ENCODE results near the gene PVALB.

Gene PVALB

GRCh38 chr22:36770513-36771231 lies 46.2 kb downstream of the PVALB start:
- Histone ChIP-seq H3K4me3 (ENCODE audit: low read length) (no peak overlapping the region), H3K4me1 (ENCODE audit: low read length) (peaks cover 6% of the 10 kb centered on the region; the same call in 1 of the 2 replicates), H3K36me3 (replicated peaks; ENCODE audit: insufficient read depth, low read length) (no peaks in the 10 kb centered on the region), H3K9ac (ENCODE audit: low read length) (no peak overlapping the region), H3K27me3 (replicated peaks; ENCODE audit: insufficient read depth, low read length) (no peaks in the 10 kb centered on the region), H3K27ac (ENCODE audit: low read length) (no peak overlapping the region), H3K9me2 (replicated peaks; ENCODE audit: insufficient read depth, low read length) (no peaks in the 10 kb centered on the region), H3K79me2 (ENCODE audit: low read length) (no peaks in the 10 kb centered on the region; the same call in 1 of the 2 replicates), H2AFZ (ENCODE audit: low read length) (no peak overlapping the region), H4K20me1 (ENCODE audit: insufficient read depth, low read length) (no peaks in the 10 kb centered on the region), H3K9me3 (replicated peaks; ENCODE audit: insufficient read depth, low read length) (no peaks in the 10 kb centered on the region), H3F3A (ENCODE audit: insufficient read depth, low read length) (no peaks in the 10 kb centered on the region), H3K4me2 (ENCODE audit: low read depth, low read length) (no peak overlapping the region)
- no peak for DNase-seq
- TF ChIP-seq CTCF (IDR thresholded peaks at IDR 0.05; ENCODE audit: low read length) (no peak), EZH2 (optimal IDR thresholded peaks at IDR 0.05; ENCODE audit: low read depth, low read length) (no peak), EZH2phosphoT487 (IDR thresholded peaks at IDR 0.05; ENCODE audit: low read length) (no peak)

GRCh38 chr22:36769541-36770512 lies 47.0 kb downstream of the PVALB start:
- Histone ChIP-seq H3K9ac (ENCODE audit: low read length) (no peak overlapping the region), H3K9me2 (replicated peaks; ENCODE audit: insufficient read depth, low read length) (no peaks in the 10 kb centered on the region), H3F3A (ENCODE audit: insufficient read depth, low read length) (no peaks in the 10 kb centered on the region), H3K4me1 (ENCODE audit: low read length) (peaks cover 1% of the 10 kb centered on the region; the same call in 1 of the 2 replicates), H3K36me3 (replicated peaks; ENCODE audit: insufficient read depth, low read length) (no peaks in the 10 kb centered on the region), H2AFZ (ENCODE audit: low read length) (no peak overlapping the region), H3K4me3 (ENCODE audit: low read length) (no peak overlapping the region), H3K27ac (ENCODE audit: low read length) (no peak overlapping the region), H3K27me3 (replicated peaks; ENCODE audit: insufficient read depth, low read length) (no peaks in the 10 kb centered on the region), H3K9me3 (replicated peaks; ENCODE audit: insufficient read depth, low read length) (no peaks in the 10 kb centered on the region), H4K20me1 (ENCODE audit: insufficient read depth, low read length) (no peaks in the 10 kb centered on the region), H3K4me2 (ENCODE audit: low read depth, low read length) (no peak overlapping the region), H3K79me2 (ENCODE audit: low read length) (no peaks in the 10 kb centered on the region)
- TF ChIP-seq EZH2 (optimal IDR thresholded peaks at IDR 0.05; ENCODE audit: low read depth, low read length) (no peak), EZH2phosphoT487 (IDR thresholded peaks at IDR 0.05; ENCODE audit: low read length) (no peak), CTCF (IDR thresholded peaks at IDR 0.05; ENCODE audit: low read length) (no peak)
- DNase-seq, result no peak

GRCh38 chr22:36768616-36769015 lies 48.2 kb downstream of the PVALB start:
- no peak overlapping the region for H2AFZ ChIP-seq (ENCODE audit: low read length)
- H3F3A ChIP-seq (ENCODE audit: insufficient read depth, low read length), result no peaks in the 10 kb centered on the region
- no peak for DNase-seq
- H3K9me2 ChIP-seq (replicated peaks; ENCODE audit: insufficient read depth, low read length), result no peaks in the 10 kb centered on the region
- H3K4me2 ChIP-seq (ENCODE audit: low read depth, low read length), result no peak overlapping the region
- H3K4me3 ChIP-seq (ENCODE audit: low read length), result no peak overlapping the region
- H4K20me1 ChIP-seq (ENCODE audit: insufficient read depth, low read length), result no peaks in the 10 kb centered on the region
- TF ChIP-seq EZH2 (optimal IDR thresholded peaks at IDR 0.05; ENCODE audit: low read depth, low read length), result no peak
- TF ChIP-seq CTCF (IDR thresholded peaks at IDR 0.05; ENCODE audit: low read length), result no peak
- no peak for TF ChIP-seq EZH2phosphoT487 (IDR thresholded peaks at IDR 0.05; ENCODE audit: low read length)
- H3K27ac ChIP-seq (ENCODE audit: low read length), result no peak overlapping the region
- no peak overlapping the region for H3K9ac ChIP-seq (ENCODE audit: low read length)
- H3K36me3 ChIP-seq (replicated peaks; ENCODE audit: insufficient read depth, low read length), result no peaks in the 10 kb centered on the region
- no peaks in the 10 kb centered on the region for H3K27me3 ChIP-seq (replicated peaks; ENCODE audit: insufficient read depth, low read length)
- H3K79me2 ChIP-seq (ENCODE audit: low read length), result no peaks in the 10 kb centered on the region
- no peaks in the 10 kb centered on the region for H3K4me1 ChIP-seq (ENCODE audit: low read length)
- no peaks in the 10 kb centered on the region for H3K9me3 ChIP-seq (replicated peaks; ENCODE audit: insufficient read depth, low read length)
